HG03025 (cell line): Measurements from ENCODE around the gene EPS8.
"Not testable (repeated sequence)": the region's sequence is repeated elsewhere in the genome, so short reads cannot be mapped to it uniquely, and the experiment has no call there.

ENCODE experiments used
- ATAC-seq: cut with Tn5 transposase; IDR thresholded peaks from one replicate; pipeline ENCODE4 v1.9.1; 2021; ENCODE audit warnings: mild to moderate bottlenecking, moderate library complexity; ENCODE audit not compliant: unreplicated experiment, low FRiP score

The EPS8 gene

DNA sequence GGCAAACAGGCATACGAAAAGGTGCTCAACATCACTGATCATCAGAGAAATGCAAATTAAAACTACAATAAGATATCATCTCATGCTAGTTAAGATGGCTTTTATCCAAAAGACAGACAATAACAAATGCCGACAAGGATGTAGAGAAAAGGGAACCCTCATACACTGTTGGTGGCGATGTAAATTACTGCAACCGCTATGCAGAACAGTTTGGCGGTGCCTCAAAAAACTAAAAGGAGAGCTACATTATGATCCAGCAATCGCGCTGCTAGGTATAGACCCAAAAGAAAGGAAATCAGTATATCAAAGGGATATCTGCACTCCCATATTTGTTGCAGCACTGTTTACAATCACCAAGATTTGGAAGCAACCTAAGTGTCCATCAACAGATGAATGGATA, 27.0 kb downstream of the EPS8 start:
- ATAC-seq: not testable (repeated sequence)

DNA sequence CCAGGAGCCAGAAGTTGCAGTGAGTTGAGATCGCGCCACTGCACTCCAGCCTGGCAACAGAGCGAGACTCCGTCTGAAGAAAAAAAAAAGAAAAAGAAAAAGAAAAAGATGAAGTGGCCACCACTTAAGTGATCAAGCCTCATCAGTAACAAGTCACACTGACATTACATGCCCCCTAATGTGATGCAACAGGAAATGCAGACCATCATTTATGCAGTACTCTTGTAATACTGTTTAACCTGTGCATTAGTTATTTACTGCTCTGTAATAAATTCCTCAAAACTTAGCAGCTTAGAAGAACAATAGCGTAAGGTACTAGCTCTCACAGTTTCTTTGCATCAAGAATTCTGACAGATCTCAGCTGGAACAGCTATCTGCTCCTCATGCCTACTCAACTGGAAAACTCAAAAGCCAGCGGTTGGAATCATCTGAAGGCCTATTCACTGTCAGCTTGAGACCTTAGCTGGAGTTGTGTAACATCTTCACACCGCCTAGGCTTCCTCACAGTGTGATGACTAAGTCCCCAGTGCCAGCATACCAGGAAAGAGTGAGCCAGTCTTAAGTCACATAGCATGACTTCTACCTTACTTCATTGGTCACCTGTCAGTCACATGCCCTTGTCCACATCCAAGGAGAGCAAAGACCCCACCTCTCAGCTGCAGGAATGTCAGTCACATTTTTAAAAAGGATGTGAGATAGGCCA, 31.5 kb downstream of the EPS8 start:
- no peak for ATAC-seq

DNA sequence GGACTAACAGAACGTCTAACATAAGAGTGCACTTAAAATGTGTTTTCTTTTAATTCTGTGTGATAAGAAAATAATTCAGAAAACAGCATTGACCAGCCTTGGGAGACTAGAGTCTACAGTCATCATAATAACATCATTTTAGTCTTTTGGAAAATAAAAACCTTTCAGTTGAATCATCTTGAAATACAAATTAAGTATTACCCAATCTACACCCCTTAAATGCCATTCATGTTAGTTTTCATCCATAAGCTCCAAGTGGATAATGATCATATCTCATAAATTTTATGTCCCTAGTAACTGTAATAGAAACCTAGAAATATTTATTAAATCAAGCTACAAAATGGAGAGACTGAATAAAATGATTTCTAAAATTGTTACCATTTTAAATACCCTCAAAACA, 32.4 kb downstream of the EPS8 start:
- no peak for ATAC-seq

DNA sequence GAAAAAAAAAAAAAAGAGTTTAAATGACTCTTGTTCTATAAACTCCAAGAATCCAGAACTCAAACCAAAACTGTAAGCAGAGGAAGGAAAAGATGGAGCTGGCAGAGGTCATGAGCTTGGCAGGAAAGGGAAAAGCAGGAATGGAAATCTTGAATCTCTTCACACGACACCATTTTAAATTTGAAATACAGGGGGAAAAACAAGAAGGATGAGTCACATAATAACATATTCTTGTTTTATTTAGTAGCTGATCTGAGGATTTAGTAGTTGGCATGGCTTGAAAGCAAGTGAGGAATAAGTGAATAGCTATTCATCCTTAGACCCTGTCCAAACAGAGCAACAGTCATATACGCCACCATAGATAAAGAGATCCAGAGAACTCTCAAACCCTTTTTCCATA, 35.0 kb downstream of the EPS8 start:
- ATAC-seq: no peak

DNA sequence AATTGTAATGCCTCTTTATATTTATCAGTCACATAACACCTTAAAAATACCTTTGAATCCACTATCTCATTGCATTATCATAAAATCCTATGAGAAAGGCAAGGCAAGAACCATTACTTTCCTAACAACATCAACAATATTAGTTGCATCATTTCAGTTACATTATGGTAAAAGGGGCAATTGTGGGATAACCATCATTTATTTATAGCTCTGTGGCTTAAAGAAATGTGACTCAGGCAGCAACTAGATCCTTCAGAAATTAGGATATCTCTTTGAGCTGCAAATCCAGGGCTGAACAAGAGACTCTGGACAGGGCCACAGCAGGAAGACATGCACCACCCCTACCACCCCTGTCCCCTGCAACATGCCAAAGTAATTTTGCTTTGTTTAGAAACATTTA, 36.4 kb downstream of the EPS8 start:
- no peak for ATAC-seq

DNA sequence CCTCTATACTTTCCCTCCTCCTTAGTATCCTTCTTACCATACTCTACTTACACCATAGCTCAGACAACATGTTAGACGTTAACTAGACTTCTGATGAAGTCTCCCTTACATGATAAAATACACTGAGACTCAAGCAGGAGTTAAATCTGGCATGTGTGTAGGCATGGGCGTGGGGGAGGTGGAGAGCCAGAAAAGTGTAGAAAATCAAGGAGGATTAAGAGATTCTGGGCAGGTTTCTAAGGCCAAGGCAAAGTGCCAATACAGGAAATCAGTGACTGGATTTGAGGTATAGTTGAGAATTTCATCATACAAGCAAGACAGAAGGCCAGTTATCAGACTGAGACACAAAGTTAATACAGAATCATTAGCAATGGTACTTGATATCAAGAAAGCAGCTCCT, 37.4 kb downstream of the EPS8 start:
- ATAC-seq: no peak

DNA sequence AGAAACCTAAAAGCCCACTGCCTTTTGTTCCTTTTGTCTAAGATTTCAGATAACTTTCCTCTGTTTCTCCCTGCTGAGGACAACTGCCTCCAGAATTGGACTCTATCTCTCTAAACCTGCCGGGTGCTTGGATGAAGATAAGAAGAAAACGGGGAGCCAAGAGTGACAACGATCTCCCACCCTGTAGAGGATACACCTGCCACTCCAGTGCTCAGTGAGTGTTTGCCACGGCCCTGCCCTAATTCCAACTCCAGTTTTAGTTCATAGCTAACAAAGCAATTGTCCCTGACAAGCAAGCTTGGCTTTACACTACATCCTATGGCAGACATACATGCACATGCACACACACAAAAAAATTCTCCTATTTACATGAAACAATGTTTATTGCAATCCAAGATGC, 39.3 kb downstream of the EPS8 start:
- no peak for ATAC-seq

DNA sequence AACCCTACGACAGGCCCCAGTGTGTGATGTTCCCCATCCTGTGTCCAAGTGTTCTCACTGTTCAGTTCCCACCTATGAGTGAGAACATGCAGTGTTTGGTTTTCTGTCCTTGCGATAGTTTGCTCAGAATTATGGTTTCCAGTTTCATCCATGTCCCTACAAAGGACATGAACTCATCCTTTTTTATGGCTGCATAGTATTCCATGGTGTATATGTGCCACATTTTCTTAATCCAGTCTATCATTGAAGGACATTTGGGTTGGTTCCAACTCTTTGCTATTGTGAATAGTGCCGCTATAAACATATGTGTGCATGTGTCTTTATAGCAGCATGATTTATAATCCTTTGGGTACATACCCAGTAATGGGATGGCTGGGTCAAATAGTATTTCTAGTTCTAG, 47.3 kb downstream of the EPS8 start:
- ATAC-seq: not testable (repeated sequence)

DNA sequence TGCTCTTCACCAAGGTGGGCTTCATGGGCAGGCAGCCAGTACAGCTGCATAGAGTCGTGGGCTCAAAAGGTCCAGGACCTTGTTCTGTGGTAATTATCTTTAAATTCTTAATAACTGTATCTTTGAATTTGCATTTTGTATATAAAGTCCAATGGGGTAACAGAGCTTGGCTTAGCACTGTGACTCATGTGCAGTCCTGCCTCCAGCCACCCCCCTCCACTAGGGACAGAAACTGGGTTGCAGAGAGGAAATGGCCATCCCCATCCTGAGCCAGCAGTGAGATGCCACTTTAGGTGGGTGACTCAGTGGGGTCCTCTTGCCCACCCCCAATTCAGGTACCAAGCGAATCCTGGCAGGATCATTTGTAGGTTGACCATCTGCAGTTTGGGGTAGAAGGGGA, 48.1 kb downstream of the EPS8 start:
- ATAC-seq: no peak

DNA sequence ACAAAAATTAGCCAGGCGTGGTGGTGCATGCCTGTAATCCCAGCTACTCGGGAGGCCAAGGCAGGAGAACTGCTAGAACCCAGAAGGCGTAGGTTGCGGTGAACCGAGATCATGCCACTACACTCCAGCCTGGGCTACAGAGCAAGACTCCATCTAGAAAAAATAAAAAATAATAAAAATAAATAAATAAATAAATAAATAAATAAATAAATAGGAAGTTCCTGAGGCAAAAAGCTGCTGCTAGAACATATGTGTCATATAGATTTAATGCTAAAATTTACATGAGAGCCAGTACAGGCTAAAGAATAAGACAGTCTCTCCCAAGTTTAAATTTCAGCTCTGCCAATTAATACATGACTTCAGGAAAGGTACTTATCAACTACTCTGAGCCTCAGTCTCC, 48.8 kb downstream of the EPS8 start:
- ATAC-seq: not testable (repeated sequence)

DNA sequence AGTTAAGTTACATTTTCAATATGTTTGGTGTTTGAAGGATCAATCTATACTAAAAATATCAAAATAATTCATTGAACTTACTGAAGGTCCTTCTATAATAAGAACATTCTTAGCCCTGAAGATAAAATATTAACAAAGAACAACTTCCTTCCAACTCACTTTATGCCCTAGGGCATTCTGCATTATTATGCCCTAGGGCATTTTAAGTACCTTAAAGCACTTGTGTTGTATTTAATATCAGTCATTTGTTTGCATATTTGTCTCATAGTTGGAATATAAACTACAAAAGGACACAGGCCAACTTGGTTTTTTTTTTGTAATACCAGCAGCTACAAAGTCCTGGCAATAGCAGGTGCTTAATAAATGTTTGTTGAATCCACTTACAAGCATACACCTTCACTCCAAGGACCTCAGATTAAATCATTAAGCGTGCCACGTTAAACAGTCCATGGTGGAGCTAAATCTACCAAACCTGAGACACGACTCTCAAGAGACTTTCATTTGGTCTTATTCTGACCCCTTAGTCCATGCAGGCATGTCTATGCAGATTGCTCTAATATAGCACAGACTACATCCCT, 50.7 kb downstream of the EPS8 start:
- no peak for ATAC-seq

DNA sequence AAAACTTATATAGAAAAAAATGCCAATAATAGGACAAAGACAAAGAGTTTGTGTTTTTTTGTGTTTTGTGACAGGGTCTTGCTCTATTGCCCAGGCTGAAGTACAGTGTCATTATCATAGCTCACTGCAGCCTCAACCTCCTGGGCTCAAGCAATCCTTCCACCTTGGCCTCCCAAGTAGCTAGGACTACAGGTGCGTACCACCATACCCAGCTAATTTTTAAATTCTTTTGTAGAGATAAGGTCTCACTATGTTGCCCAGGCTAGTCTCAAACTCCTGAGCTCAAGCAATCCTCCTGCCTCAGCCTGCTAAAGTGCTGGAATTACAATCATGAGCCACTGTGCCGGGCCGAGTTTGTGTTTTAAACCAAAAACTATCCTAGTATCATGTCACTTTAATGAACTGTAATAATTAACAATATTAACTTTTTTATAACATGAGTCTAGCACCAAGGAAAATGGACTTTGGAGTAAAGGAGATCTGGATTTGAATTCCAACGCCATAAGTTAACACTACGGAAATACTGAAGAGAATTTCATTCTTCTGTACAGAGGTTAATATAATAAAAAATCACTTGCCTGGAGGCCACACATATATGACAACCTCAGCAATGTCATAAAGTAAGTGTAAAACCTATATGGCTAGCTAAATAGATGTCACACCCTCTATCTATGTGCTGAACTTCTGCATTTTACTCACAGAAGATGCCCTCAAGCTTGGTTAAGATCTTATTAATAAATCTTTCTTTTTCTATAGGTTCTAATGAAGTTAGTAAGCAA, 53.2 kb downstream of the EPS8 start:
- no peak for ATAC-seq

DNA sequence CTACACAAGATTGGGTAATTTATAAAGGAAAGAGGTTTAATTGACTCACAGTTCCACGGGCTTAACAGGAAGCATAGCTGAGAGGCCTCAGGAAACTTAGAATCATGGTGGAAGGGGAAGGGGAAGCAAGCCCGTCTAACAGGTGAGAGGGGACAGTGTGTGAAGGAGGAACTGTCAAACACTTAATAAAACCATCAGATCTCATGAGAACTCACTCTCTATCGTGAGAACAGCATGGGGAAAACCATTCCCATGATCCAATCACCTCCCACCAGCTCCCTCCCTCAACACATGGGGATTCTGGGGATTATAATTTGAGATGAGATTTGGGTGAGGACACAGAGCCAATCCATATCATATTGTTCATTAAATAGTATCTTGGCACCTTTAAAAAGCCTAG, 56.1 kb downstream of the EPS8 start:
- no peak for ATAC-seq

DNA sequence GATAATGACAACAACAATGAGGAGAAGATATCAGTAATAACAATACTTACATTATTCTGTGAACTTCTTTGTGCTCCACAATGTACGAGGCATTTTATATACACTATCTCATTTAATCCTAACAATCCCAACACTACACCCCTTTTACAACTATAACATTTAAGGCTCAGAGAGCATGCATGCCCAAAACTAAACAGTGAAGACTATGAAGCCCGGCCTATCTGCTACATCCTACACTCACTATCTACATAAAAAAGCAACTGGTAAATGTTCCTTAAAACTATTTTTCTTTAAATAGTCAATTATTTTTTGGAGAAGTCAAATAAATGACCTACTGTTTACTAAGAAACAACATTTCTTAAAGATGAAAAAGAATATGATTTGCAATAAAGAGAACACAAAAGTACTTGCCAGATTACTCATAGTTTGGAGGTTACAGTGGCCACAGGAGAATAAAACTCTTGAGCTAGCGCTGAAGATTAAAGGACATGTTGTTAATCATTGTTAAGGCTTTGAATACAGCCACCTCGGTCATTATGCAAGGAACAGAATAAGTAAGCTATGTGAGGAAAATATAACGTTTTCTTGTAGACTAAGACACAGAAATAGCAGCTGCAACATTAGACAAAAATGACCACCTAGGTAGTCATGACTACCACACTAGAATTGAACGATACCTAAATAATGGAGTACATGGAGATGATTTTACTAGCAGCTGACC, 56.7 kb downstream of the EPS8 start:
- ATAC-seq: no peak

DNA sequence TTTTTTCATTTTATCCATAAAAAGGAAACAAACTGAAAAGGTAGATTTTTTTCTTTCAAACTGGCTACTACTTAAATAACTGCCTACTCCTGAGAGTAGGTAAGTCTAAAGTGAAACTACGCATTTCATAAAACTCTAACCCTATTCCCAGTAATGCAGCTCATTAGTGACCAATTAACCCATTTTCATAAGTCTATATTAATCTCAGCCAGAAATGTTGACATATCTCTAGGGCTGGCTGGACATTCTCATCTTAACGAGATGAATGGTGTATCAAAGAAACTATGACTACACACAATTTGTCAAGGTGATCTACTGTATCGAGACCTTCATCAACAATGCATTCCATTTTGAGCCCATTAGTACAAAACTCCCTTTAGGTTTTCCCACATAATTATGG, 57.2 kb downstream of the EPS8 start:
- no peak for ATAC-seq

DNA sequence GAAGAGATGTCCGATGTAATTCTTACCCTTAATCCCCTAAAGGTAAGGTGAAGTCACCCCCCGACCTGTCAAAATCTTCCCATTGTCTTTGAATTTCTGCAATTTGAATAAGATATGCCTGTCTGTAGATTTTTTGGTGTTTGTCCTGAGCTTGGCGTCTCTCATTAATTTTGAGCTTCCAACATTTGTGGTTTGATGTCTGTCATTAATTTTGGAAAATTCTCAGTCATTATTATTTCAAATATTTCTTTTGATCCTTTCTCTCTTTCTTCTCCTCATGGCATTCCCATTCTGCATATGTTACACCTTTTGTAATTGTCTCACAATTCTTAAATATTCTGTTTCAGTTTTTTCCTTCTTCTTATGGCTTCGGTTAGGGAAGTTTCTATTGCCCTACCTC, 60.1 kb downstream of the EPS8 start:
- ATAC-seq: no peak

DNA sequence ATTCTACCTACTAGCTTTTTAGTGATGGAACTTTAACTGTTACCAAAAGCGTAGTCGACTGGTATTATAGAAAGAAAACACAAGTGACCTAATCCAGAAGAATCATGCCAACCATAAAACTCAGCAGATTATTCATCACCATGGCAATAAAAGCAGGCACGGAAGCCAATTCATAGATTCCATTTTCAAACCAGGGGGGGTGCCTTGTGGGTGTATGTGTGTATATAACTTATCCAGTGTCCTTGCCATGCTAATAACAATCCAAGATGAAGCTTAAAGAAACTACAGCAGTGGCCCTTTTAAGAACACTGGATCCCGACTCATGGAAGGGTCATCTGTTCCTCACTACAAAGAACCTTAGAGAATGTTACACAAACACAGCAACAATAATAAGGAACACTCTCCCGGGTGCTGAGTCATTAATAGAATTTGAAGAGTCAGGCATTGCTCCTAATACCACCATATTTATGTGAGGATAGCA, 61.0 kb downstream of the EPS8 start:
- ATAC-seq: no peak

DNA sequence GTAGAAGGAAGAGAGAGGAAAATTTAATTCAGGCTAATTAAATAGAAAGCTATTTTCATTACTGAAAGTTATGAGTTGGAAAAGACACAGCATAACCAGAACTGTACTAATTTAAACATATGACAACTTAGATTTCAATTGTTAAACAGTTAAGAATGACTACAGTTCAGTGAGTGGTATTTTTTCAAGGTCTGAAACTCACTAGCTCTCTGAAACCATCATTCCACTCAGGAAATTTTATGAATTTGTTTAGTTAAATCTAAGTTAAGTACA, 62.4 kb downstream of the EPS8 start:
- no peak for ATAC-seq

DNA sequence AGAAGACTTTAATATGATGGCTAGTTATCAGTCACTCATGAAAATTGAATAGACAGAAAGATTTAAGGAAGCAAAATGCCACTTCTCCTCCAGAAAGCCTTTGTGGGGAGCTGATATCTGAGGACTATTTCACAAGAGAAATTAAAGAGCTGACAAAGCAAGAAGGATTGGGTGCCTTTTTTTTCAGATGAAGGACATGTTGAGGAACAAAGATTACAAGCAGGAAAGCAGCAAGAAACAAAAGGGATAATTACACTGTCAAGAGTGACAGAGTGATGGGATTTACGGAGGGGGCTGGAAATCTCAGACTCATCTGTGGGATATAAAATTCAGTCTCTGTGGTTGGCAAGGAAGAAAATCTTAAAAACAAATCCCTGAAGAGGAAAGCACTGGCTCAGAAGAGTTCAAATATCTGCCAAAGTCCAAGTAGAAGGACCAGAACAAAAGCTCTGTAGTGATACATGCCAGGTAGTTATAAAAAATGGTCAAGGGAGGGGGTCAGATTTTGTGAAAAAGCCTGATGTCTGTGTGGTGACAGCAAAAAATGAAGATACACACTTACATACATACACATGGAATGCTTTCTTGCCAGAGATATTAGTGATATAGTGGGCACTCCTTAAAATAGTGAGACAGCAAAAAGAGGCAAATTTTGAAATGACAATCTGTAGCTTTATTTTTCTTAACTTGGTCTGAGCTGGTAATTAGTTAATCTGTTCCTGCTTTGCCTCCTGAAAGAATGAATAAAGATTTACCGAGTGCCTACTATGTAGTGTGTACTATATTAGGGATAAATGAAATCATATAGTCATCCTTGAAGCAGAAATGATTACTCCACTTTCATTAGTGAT, 62.9 kb downstream of the EPS8 start:
- no peak for ATAC-seq

DNA sequence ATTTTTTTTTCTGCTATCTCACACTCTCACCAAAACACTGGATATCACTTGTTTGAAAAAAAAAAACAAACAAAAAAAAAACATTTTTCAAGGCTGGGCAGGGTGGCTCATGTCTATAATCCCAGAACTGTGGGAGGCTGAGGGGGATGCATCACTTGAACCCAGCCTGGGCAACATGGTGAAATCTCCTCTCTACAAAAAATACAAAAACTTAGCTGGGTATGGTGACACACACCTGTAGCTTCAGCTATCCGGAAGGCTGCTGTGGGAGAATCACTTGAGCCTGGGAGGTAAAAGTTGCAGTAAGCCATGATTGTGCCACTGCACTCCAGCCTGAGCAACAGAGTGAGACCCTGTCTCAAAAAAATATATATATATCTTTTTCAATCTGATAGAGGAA, 66.2 kb downstream of the EPS8 start:
- ATAC-seq: no peak
